HUES64 (cell line): ENCODE measurements around the gene BOC. TPM values are rescaled to one million over a fixed set of nuclear protein-coding genes. Genes with fewer than 3 reads are reported as not detected.
A peak's percentile ranks its signal among the peaks of the same experiment; 100 is the strongest.
"Not testable (repeated sequence)": the region's sequence is repeated elsewhere in the genome, so short reads cannot be mapped to it uniquely, and the experiment has no call there.

Source experiments
- H3K27ac ChIP-seq: 2 replicates; pipeline ENCODE4 v1.7.0; 2013; ENCODE audit warnings: low read depth, low read length, inconsistent platforms
- H3K27me3 ChIP-seq: 2 replicates; pipeline ENCODE4 v1.6.1; 2013; ENCODE audit warnings: mild to moderate bottlenecking, low read length; ENCODE audit not compliant: insufficient read depth
- H3K36me3 ChIP-seq: 2 replicates; pipeline ENCODE4 v1.6.1; 2013; ENCODE audit warnings: mild to moderate bottlenecking, low read length; ENCODE audit not compliant: insufficient read depth
- H3K4me1 ChIP-seq: 2 replicates; pipeline ENCODE4 v1.6.1; 2013; ENCODE audit warnings: mild to moderate bottlenecking, low read length, moderate library complexity; ENCODE audit not compliant: insufficient read depth
- H3K4me3 ChIP-seq: 2 replicates; pipeline ENCODE4 v1.5.1; 2013; ENCODE audit warnings: mild to moderate bottlenecking, low read length, moderate library complexity
- H3K9ac ChIP-seq: 2 replicates; pipeline ENCODE4 v1.6.1; 2013; ENCODE audit warnings: mild to moderate bottlenecking, low read depth, low read length
- H3K9me3 ChIP-seq: 2 replicates; pipeline ENCODE4 v1.6.1; 2013; ENCODE audit warnings: low read depth, low read length; ENCODE audit not compliant: insufficient read depth
- WGBS: fragments of 150-250, 120-280 bp; methylation state at CpG from one replicate; pipeline ENCODE4 v1.1.7; 2013; ENCODE audit warnings: missing lambda C conversion rate; 5-methylcytosine and 5-hydroxymethylcytosine counted together
- polyA plus RNA-seq, 2 experiments: library from polyadenylated mRNA; stranded (reverse); fragments of 50-300 nt; gene quantifications; one replicate each; pipeline ENCODE4 v1.2.3, GENCODE V29; 2013

BOC gene
- polyA plus RNA-seq (2013, experiment 1 of 2) = 23.5 TPM
- polyA plus RNA-seq (2013, experiment 2 of 2) = 32.3 TPM

DNA sequence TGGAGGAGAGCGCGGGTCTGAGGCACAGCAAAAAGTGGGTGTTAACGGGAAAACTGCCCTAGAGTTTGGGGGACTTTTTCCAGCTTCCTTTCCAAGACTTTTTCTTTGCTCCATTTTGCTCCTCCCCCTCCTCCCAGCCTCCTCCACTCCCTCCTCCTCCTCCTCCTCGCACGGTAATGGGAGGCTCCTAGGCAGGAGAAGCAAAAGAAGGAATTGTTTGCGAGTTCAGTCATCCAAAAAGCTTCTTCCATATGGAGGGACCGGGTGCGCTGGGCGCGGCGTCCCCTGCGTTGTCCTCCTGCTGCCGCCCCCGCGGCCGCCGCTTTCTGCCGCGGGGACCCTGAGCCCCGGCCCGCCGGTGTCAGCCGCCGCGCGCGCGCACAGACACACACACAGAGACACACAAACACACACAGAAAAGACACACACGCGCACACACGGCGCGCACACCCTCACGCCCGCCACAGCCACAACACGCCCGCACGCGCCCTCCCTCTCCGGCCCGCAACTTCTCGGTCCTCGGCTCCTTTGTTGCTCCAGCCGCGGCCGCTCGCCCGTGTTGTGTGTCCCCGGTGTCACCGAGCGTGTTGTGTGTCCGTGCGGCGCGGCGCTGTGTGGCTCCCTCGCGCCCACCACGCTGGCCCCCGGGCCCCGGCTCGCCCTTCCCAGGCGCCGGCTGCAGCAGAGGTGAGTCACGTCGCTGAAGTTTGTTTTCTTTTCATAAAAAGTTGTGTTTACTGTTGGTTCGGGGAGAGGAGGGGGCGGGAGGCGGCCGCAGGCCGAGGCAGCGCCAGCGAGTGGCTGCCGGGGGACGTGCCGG, at the start of gene BOC:
TSS of gene BOC (plus strand) at position 228 of the 820 bp plus-strand sequence. CDS start 38,246 bp downstream, outside the sequence.
- under 1% methylated on average over 76 of the region's 76 CpGs for WGBS
- Histone ChIP-seq H3K36me3 (peaks cover 7% of the 10 kb centered on the region), H3K9ac (peak within 1 kb of the TSS; percentile 73), H3K27ac (peak within 1 kb of the TSS; percentile 7; the same call in 1 of the 2 replicates), H3K9me3 (no peaks in the 10 kb centered on the region), H3K27me3 (peaks cover 21% of the 10 kb centered on the region), H3K4me3 (peak within 1 kb of the TSS; percentile 72), H3K4me1 (peaks cover 7% of the 10 kb centered on the region; the same call in 1 of the 2 replicates)

- no peak overlapping the region for H3K4me3 ChIP-seq
- H3K4me1 ChIP-seq = peaks cover 11% of the 10 kb centered on the region
- H3K36me3 ChIP-seq = no peaks in the 10 kb centered on the region
- 89% methylated on average over 4 of the region's 4 CpGs for WGBS
- H3K9ac ChIP-seq = no peak overlapping the region
- H3K9me3 ChIP-seq = no peaks in the 10 kb centered on the region
- no peak overlapping the region for H3K27ac ChIP-seq
- no peaks in the 10 kb centered on the region for H3K27me3 ChIP-seq
Observed at GRCh38 chr3:113161661-113162060, 49.7 kb upstream of the BOC start.

DNA sequence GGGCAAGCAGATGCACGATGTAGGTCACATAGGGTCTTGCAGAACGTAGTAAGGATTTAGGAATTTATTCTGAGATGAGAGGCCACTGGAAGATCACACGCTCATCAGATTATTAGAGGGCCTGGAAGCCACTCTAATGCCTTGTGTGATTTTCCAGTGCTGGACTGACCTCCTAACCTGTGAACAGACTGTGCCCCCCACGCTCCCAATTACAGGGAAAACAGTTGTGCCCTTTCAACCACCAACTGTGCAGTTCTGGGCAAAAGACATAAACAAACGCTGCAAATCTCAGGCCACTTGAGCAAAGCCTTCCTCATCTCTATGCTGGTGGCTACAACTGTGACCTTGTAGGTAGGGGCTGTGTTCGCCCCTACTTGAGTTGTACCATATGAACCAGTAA, 48.2 kb upstream of the BOC start:
- H3K4me3 ChIP-seq = no peak overlapping the region
- no peaks in the 10 kb centered on the region for H3K27me3 ChIP-seq
- no peaks in the 10 kb centered on the region for H3K36me3 ChIP-seq
- no peak overlapping the region for H3K9ac ChIP-seq
- no peaks in the 10 kb centered on the region for H3K9me3 ChIP-seq
- 93% methylated on average over 6 of the region's 6 CpGs for WGBS
- H3K27ac ChIP-seq = no peak overlapping the region
- peaks cover 21% of the 10 kb centered on the region for H3K4me1 ChIP-seq

DNA sequence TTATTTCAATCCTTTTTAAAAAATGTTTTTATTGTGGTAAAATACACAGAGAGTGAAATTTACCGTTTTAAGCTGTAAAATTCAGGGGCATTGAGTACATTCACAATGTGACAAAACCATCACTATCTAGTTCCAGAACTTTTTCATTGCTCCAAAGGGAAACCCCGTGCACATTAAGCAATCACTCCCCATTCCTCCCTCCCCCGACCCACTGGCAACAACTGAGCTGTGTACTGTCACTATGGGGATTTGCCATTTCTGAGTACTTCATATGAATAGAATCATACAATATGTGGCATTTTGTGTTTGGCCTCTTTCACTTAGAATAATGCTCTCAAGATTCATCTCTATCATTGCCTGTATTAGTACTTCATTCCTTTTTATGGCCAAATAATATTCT, 45.5 kb upstream of the BOC start:
- Histone ChIP-seq H3K9me3 (no peaks in the 10 kb centered on the region), H3K4me1 (peaks cover 21% of the 10 kb centered on the region), H3K27me3 (no peaks in the 10 kb centered on the region), H3K9ac (no peak overlapping the region), H3K36me3 (no peaks in the 10 kb centered on the region), H3K27ac (no peak overlapping the region), H3K4me3 (no peak overlapping the region)
- WGBS = 91% methylated on average over 3 of the region's 3 CpGs

- H3K9me3 ChIP-seq = no peaks in the 10 kb centered on the region
- 91% methylated on average over 1 of the region's 1 CpG for WGBS
- H3K4me1 ChIP-seq = peaks cover 21% of the 10 kb centered on the region
- H3K27me3 ChIP-seq = no peaks in the 10 kb centered on the region
- H3K4me3 ChIP-seq = no peak overlapping the region
- no peak overlapping the region for H3K9ac ChIP-seq
- peak overlapping the region; percentile 29; the same call in 1 of the 2 replicates for H3K27ac ChIP-seq
- no peaks in the 10 kb centered on the region for H3K36me3 ChIP-seq
Observed at GRCh38 chr3:113166357-113166718, 45.0 kb upstream of the BOC start.

DNA sequence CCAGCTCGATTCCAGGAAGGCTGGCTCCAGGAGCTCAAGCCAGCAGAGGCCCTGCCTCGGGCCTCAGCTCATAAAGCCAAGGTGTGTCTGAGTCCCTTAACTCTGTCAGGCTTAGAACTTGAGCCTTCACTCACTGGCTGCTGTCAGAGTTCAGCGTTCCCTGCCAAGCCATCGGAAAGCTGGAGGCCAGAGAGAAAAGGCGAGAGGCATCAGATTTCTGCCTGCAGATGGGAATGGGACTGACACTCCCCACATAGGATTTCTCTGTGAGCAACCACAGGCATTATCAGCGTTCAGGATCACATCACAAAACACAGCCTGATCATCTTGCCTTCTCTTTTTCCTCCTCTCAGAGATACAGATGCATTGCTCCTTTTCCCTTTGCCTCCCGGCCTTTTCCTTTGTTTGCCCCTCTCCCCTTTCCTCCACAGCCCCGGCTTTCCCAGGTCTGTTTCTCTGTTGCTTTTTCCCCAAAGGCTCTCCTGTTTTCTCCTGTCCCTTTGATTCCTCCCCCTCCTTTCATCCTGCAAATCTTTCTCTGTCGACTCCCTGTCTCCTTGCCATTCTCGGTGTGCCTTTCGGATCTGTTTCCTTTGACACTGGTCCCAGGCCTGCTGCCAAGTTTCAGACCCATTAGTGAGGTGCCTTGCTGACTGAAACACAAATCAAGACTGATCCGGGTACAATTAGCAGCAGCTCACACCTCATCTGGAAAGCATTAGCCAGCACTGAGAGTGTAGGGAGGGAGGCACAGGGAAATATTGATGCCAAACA, 44.5 kb upstream of the BOC start:
- WGBS = 30% methylated on average over 12 of the region's 12 CpGs
- H3K27ac ChIP-seq = peak overlapping the region; percentile 29
- H3K9ac ChIP-seq = peak overlapping the region; percentile 50
- H3K4me3 ChIP-seq = no peak overlapping the region
- H3K9me3 ChIP-seq = no peaks in the 10 kb centered on the region
- H3K27me3 ChIP-seq = no peaks in the 10 kb centered on the region
- H3K36me3 ChIP-seq = no peaks in the 10 kb centered on the region
- peaks cover 21% of the 10 kb centered on the region for H3K4me1 ChIP-seq

GRCh38 chr3:113167825-113168801, 43.2 kb upstream of the BOC start:
- Histone ChIP-seq H3K9me3 (no peaks in the 10 kb centered on the region), H3K27me3 (no peaks in the 10 kb centered on the region), H3K4me3 (no peak overlapping the region), H3K4me1 (peaks cover 21% of the 10 kb centered on the region), H3K27ac (no peak overlapping the region), H3K36me3 (no peaks in the 10 kb centered on the region), H3K9ac (no peak overlapping the region)
- WGBS = 90% methylated on average over 7 of the region's 7 CpGs

DNA sequence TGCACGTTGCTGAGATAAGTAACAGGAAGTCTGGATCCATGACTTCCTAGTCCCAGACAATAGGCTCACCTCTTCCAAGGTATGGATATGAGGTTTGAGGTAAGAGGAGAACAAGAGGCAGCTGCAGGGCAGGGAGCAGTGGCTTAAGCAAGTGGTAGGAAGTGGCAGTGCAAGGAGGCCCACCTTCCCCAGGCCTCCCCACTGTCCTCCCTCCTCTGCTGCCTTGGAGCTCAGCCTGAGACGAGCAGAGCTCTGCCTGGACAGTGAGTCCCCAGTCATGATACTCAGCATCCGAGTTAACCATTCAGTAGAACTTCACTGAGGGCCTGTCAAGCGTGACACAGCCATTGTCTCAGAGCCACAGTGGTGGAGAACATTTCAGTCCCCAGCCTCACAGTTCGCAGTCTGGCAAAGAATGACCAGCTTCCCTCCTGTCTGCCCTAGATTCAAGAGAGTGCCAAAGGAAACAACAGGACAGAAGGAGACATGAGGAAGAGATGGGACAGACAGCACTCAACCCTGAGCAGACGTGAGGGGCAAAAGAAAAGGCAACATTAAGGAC, 41.4 kb upstream of the BOC start:
- Histone ChIP-seq H3K36me3 (no peaks in the 10 kb centered on the region), H3K4me3 (no peak overlapping the region), H3K4me1 (peaks cover 21% of the 10 kb centered on the region), H3K9ac (no peak overlapping the region), H3K27me3 (no peaks in the 10 kb centered on the region), H3K9me3 (no peaks in the 10 kb centered on the region), H3K27ac (no peak overlapping the region)
- 87% methylated on average over 6 of the region's 6 CpGs for WGBS

- peaks cover 23% of the 10 kb centered on the region for H3K4me1 ChIP-seq
- no peaks in the 10 kb centered on the region for H3K36me3 ChIP-seq
- no peak overlapping the region for H3K4me3 ChIP-seq
- no peak overlapping the region for H3K9ac ChIP-seq
- no peaks in the 10 kb centered on the region for H3K27me3 ChIP-seq
- no peak overlapping the region for H3K27ac ChIP-seq
- H3K9me3 ChIP-seq = no peaks in the 10 kb centered on the region
- 97% methylated on average over 7 of the region's 7 CpGs for WGBS
Observed at GRCh38 chr3:113170771-113171170, 40.6 kb upstream of the BOC start.

- H3K9ac ChIP-seq, H3K36me3 ChIP-seq, H3K27ac ChIP-seq, H3K27me3 ChIP-seq, H3K9me3 ChIP-seq, H3K4me3 ChIP-seq: not testable (repeated sequence)
- H3K4me1 ChIP-seq = peaks cover 15% of the 10 kb centered on the region
- 95% methylated on average over 4 of the region's 5 CpGs for WGBS
Observed at GRCh38 chr3:113171675-113172300, 39.6 kb upstream of the BOC start.
